ENCODE data around the gene LIX1.

DNA sequence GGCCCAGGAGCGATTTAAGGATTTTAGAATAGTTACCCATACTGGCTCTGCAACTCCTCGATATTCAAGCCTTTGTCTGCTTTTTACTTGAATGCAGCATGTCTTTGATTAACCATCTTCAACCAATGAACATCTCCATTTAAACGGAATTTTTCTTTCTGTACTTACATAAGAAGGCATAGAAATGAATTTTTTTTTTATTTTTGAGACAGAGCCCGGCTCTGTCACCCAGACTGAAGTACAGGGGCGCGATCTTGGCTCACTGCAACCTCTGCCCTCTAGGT lies 41.5 kb upstream of the LIX1 start:
- TF ChIP-seq, protein P1, sequence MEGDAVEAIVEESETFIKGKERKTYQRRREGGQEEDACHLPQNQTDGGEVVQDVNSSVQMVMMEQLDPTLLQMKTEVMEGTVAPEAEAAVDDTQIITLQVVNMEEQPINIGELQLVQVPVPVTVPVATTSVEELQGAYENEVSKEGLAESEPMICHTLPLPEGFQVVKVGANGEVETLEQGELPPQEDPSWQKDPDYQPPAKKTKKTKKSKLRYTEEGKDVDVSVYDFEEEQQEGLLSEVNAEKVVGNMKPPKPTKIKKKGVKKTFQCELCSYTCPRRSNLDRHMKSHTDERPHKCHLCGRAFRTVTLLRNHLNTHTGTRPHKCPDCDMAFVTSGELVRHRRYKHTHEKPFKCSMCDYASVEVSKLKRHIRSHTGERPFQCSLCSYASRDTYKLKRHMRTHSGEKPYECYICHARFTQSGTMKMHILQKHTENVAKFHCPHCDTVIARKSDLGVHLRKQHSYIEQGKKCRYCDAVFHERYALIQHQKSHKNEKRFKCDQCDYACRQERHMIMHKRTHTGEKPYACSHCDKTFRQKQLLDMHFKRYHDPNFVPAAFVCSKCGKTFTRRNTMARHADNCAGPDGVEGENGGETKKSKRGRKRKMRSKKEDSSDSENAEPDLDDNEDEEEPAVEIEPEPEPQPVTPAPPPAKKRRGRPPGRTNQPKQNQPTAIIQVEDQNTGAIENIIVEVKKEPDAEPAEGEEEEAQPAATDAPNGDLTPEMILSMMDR (IDR thresholded peaks at IDR 0.05) = no peak
- no peak for TF ChIP-seq POLR2AphosphoS5 (IDR thresholded peaks at IDR 0.05)
